SKM-1 (cell line): Measurements from ENCODE around the gene DLGAP3.

Experiments used
- DNase-seq: peaks from one replicate; lab custom pipeline; 2025; ENCODE audit not compliant: unreplicated experiment; lab: John Stamatoyannopoulos, UW

The DLGAP3 gene

GRCh38 chr1:34929853-34930701 lies 627 bp upstream of the DLGAP3 start:
- no peak for DNase-seq

DNA sequence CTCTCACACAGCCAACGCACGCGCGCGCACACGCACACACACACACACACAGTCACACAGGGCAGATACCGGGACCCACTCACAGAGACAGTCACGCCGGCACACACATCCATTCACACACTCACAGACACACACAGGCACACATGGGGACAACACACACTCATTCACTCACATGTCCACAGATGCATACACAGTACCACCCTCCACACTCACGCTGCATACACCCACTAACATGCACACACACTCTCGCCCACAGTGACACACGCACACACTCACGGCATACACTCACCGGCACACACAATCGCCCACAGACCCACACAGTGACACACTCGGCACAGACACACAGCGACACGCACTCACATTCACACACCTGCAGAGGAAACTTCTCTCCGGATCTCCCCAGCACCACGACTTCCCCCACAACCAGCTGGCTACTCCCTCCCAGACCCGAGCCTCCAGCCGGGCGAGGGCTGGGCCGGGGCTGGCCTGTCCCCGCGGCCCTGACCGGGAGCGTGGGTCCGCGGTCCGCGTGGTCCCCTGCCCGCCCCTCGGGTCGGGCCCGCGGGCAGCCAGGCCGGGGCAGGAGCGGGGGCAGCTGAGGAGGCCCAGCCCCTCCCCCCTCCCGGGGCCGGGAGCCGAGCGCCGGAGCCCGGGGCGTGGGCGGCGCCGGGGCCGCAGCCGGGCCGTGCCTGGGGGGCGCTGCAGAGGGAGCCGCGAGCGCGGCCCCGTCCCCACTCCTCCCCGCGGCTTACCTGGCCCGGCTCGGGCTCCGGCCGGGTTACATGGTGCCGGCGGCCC lies 552 bp downstream of the DLGAP3 start:
- DNase-seq, result no peak

DNA sequence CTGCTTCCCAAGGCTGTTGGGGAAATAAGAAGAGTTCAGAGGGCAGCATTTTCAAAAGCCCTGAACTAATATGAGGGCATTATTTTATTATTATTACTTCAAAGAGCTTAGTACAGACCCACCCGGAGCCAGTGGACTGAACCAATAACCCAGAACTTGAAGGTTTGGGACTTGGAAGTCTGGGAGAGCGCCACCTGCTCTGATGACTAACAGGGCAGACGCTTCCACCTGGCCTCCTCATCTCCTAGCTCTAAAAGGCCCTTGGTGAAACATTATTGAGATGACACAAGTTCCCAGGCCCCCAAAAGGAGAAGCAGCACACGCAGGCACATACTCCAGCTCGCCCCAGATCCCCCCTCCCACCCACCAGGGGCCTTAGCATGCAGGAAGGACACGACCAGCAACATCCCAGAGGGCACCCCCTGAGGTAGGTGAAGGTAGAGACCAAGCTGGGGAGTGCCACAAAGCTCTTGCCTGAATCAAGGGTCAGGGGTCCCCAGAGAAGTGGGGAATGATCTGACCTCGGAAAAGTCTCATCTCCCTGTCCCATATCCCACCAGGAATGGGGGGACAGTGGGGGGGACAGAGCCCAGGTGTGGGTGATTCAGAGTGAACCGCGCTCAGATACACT lies 1.3 kb downstream of the DLGAP3 start:
- DNase-seq, result no peak

GRCh38 chr1:34927316-34927715 lies 2.1 kb downstream of the DLGAP3 start:
- DNase-seq, result no peak

DNA sequence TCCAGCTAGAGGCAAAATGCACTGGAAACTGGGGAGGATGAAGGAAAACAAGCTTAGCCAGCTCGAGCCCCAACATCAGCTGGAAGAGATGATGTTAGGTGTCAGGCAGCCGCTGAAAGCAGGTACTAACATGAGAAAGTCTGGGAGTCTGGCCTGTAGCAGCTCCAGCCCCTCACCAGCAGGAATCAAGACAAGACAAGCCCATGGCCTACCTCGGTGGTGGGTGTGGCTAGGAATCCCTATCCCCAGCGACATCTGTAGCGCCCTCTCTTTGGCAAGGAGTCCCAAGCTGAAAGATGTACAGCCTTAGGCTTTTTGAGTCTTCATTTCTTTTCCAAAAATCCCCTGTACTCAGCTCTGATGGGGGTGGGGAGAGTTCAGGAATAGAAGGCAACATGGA lies 2.6 kb downstream of the DLGAP3 start:
- no peak for DNase-seq

DNA sequence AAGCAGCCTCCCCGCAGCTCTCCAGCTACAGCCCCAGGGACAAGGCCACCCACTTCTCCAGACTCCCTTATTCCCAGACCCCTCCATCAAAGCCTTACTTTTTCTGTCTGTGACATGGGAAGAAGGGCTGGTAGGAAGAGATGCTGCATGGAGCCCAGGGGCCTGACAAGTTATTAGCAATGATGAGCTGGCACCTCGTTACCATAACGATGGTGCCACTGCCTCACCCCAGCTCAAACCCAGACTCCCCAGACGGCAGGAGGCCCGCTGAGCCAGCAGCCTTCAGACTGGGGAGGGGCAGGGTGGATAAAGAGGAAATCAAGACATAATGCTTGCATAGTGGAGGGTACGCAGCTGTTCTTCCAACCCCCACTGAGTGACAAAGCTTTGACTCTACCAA lies 3.3 kb downstream of the DLGAP3 start:
- no peak for DNase-seq

- no peak for DNase-seq
Measured at GRCh38 chr1:34925730-34926129, 3.7 kb downstream of the DLGAP3 start.

GRCh38 chr1:34924759-34925555 lies 4.5 kb downstream of the DLGAP3 start:
- DNase-seq, result no peak

DNA sequence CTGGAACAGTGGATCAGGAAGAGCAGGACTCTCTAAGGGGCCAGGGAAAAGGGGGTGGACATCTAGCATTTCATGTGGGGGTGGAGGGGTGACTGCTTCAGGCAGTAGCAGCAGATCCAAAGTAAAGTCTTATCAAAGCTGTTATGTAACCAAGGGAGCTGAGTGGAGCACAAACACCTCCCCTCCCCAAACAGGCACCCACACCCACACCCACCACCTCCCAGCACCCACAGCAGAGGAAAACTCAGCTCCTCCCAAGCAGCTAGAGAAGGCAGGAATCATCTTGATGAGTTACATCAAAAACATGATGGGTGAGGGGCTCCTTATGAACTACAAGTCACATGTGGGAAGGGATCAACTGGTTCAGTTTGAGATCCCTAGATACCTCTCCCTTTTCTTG lies 6.0 kb downstream of the DLGAP3 start:
- no peak for DNase-seq

GRCh38 chr1:34918977-34919561 lies 10.4 kb downstream of the DLGAP3 start:
- DNase-seq, result no peak

DNA sequence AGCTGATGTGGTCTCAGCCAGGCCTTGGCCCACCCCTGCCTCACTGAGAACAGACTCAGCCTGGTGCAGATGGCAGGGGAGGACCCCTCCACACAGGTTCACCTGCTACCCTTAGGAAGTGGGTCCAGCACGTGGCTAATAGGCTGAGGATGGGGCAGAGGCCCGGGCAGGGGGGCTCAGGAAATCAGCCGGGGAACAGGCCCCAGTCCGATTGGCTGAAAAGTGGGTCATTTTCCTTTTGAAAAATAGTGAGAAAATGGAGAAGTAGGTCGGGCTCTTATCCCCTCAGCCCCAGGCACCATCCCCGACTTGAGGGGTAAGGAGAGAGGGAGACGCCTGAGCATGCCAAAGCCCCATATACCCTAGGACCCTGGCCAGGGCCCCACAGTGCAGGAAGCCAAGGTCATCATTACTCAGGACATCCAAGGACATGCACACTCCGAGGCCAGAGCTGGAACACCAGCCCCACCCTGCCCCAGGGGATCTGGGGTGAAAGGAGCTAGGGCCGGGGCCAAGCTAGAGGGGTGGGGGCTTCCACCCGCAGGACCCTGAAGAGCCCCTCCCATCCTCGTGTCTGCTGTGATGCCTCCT lies 11.0 kb downstream of the DLGAP3 start:
- DNase-seq, result no peak

GRCh38 chr1:34917017-34917416 lies 12.4 kb downstream of the DLGAP3 start:
- DNase-seq, result no peak

- no peak for DNase-seq
Measured at GRCh38 chr1:34916104-34916503, 13.3 kb downstream of the DLGAP3 start.

- DNase-seq, result no peak
Measured at GRCh38 chr1:34915521-34915920, 13.9 kb downstream of the DLGAP3 start.

DNA sequence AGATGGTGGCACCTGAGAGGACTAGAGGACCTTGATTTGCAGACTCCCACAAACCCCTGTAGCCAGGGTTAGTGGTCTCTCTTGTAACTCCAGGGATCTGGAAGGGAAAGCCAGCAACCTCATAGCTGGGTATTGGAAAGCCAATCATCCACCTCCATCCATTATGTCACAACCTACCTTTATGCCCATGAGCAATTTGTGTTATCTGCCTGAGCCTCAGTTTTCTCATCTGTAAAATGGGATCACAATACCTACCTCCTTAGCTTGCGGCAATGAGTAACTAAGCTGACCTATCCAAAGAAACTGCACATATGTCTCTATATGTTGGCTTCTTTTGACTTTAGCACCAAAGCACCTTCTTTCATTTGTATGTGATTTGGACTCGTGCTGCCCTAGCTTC lies 14.5 kb downstream of the DLGAP3 start:
- DNase-seq, result no peak

- no peak for DNase-seq
Measured at GRCh38 chr1:34911465-34911864, 18.0 kb downstream of the DLGAP3 start.

DNA sequence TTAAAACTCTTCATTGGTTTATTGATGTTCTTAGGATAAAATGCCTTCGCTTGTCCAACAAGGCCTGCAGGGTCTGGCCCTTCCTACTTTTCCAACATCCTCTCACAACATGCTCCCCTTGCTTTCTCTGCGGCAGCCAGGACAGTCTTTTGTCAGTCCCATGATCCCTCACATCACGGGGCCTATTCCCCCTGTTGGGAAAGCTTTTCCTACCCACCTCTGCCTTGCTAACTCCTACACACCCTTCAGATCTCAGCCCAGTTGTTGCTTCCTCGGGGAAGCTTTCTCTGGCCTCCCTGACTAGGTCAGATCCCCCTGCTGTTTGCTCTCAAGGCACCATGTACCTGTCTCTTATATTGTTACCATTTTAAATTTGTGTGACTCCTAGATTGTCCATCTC lies 19.0 kb downstream of the DLGAP3 start:
- DNase-seq, result no peak

DNA sequence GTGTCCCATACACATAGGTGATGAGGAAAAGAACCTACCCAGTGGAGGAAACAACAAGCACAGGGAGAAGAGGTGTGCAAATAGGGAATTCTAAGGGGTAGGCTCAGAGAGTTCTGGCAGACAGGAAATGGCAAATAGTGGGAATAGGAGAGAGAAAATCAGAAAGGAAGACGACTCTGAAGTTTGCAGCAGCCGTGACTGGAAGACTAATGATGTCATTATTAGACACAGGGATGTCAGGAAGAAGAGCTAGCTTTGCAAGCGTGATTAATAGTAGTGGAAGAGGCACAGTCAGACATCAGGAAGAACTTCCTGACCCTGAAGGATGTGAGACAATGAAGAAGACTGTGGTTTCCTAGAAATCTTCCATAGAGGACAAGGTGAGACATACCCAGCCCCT lies 21.1 kb downstream of the DLGAP3 start:
- DNase-seq, result no peak

DNA sequence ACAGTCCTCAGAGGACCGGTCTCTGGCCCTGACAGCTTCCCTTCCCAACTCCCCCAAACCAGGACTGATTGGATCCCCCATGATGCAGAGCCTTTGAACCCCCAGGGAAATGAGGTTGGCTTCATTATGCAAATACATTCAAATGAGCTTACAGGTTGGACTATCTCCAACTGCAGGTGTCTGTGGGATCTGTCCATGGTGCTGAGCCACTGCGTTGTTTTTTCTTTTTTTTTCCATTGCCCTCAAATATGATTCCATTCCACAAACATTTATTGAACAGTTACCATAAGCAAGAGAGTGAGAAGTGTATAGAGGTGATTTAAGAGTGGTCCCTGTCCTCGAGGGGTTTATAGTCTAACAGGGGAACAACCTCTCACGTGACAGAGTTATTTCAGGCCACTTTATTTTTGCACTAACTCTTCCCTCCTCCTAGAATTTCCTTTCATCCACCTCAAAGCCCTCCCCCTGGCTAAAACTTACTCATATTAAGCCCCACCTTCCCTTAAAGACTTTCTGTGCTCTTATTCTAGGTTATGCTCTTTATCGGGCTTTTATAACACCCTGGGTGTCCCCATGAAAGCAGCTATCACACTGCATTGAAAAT lies 21.9 kb downstream of the DLGAP3 start:
- no peak for DNase-seq

- DNase-seq, result no peak
Measured at GRCh38 chr1:34906756-34907155, 22.7 kb downstream of the DLGAP3 start.
